ENCODE measurements around the gene ITIH3. TPM values are rescaled to one million over a fixed set of nuclear protein-coding genes. Genes with fewer than 3 reads are reported as not detected.

ITIH3 gene
- total and polyA plus RNA-seq, 2 of the 8 experiments (the other 6 are each of a cell fraction or from before 2014, with no cell fraction given): not detected

- H2BK15ac ChIP-seq (ENCODE audit: low read length): no peak overlapping the region
- no peak overlapping the region for H3K27ac ChIP-seq (ENCODE audit: low read depth, low read length)
- H4K5ac ChIP-seq (ENCODE audit: insufficient read length, low read depth, low read length): no peak overlapping the region
- H3K79me1 ChIP-seq (ENCODE audit: low read depth, low read length): no peaks in the 10 kb centered on the region
- H3K14ac ChIP-seq (ENCODE audit: insufficient read length): no peak overlapping the region
- no peak overlapping the region for H3K23ac ChIP-seq (ENCODE audit: insufficient read length)
- H2BK12ac ChIP-seq (ENCODE audit: low read depth, low read length): 0 out of 2 replicates have a peak overlapping the region, but pooled peaks have one; percentile 39
- ChIA-PET POLR2A (ENCODE audit: partially characterized antibody) (interaction anchor here (1.4 to 2.5 kb wide), 2 partner anchors 8 to 20 kb away, joined by 5 to 10 read pairs; partner anchors contain the start of gene NEK4), CTCF (ENCODE audit: partially characterized antibody) (interaction anchor here (0.7 to 3.8 kb wide), 19 partner anchors 8 to 369 kb away, joined by 3 to 33 read pairs (median 7); partner anchors contain the start of genes ITIH1 and NEK4)
- no peak overlapping the region for H2BK5ac ChIP-seq (ENCODE audit: low read depth, low read length)
- H3K18ac ChIP-seq (ENCODE audit: extremely low read depth, low read length): no peak overlapping the region
- H3K4me1 ChIP-seq (replicated peaks in 1 of 4; ENCODE audit: control insufficient read depth in 3 of 4, insufficient read depth in 4 of 4, low read length in 3 of 4): no peaks in the 10 kb centered on the region
- no peak overlapping the region for H3K9ac ChIP-seq (replicated peaks in 1 of 4; ENCODE audit: extremely low read depth in 1 of 4, low read depth in 3 of 4, low read length in 3 of 4)
- no peaks in the 10 kb centered on the region for H3K23me2 ChIP-seq (ENCODE audit: low read depth, low read length)
- no peaks in the 10 kb centered on the region for H3K27me3 ChIP-seq (replicated peaks in 1 of 4; ENCODE audit: control insufficient read depth in 3 of 4, extremely low read depth in 1 of 4, insufficient read depth in 3 of 4, low read length in 3 of 4)
- DNase-seq (ENCODE audit: low read depth in 1 of 2, low spot score in 2 of 2) (no peak), FAIRE-seq (no peak)
- H2AK5ac ChIP-seq (ENCODE audit: low read depth, low read length): no peak overlapping the region
- H3K4me3 ChIP-seq (ENCODE audit: extremely low read depth in 1 of 4, insufficient read depth in 2 of 4, low read depth in 3 of 4, low read length in 4 of 4): no peak overlapping the region
- no peak overlapping the region for H4K91ac ChIP-seq (replicated peaks; ENCODE audit: insufficient read length, low read length)
- H3K56ac ChIP-seq (replicated peaks; ENCODE audit: insufficient read length, low read depth, low read length): no peak overlapping the region
- no peak overlapping the region for H2BK20ac ChIP-seq (ENCODE audit: low read length)
- H3K36me3 ChIP-seq (ENCODE audit: control insufficient read depth in 2 of 4, insufficient read depth in 4 of 4, low read length in 3 of 4): no peaks in the 10 kb centered on the region
- WGBS, 2 experiments (ENCODE audit: extremely low coverage in 1 of 2, insufficient coverage in 1 of 2, insufficient read length in 1 of 2, insufficient replicate concordance in 2 of 2, low coverage in 1 of 2, low lambda C conversion rate in 2 of 2, missing lambda C conversion rate in 1 of 2): 90% methylated on average over 12 of the region's 12 CpGs; no CpG with 5 or more reads in 1 of the 2 experiments
- no peak overlapping the region for H3K4ac ChIP-seq (replicated peaks; ENCODE audit: insufficient read length, low read depth, low read length)
- H3K4me2 ChIP-seq (ENCODE audit: insufficient read depth in 1 of 2, low read depth in 2 of 2, low read length in 2 of 2): no peak overlapping the region
- no peak overlapping the region for H2AFZ ChIP-seq (ENCODE audit: low read length)
- H2BK120ac ChIP-seq (replicated peaks; ENCODE audit: low read depth, low read length): no peak overlapping the region
- H3K79me2 ChIP-seq (ENCODE audit: control insufficient read depth in 1 of 2, insufficient read depth in 2 of 2, low read length in 2 of 2): no peaks in the 10 kb centered on the region
- no peaks in the 10 kb centered on the region for H3K9me3 ChIP-seq (ENCODE audit: insufficient read depth in 2 of 2, low read depth in 1 of 2, low read length in 1 of 2)
- H4K20me1 ChIP-seq (replicated peaks in 1 of 2; ENCODE audit: control insufficient read depth in 1 of 2, insufficient read depth in 2 of 2, low read length in 2 of 2): peaks cover 0 to 3% of the 10 kb centered on the region in 2 experiments
- H4K8ac ChIP-seq (ENCODE audit: extremely low read depth, insufficient read depth, low read length): no peak overlapping the region
- TF ChIP-seq SAP30 (IDR thresholded peaks at IDR 0.05; ENCODE audit: insufficient read depth, insufficient replicate concordance, low read length) (no peak), EGR1 (IDR thresholded peaks at IDR 0.05; ENCODE audit: borderline replicate concordance, low read depth, low read length) (no peak), CBX5 (IDR thresholded peaks at IDR 0.05; ENCODE audit: low read depth, low read length) (no peak), SP1 (IDR thresholded peaks at IDR 0.05; ENCODE audit: low read depth, low read length) (no peak), CTCF (IDR thresholded peaks at IDR 0.05; ENCODE audit: control extremely low read depth in 1 of 3, insufficient read depth in 1 of 3, low read depth in 1 of 3, low read length in 3 of 3) (no peak), BCL11A (IDR thresholded peaks at IDR 0.05; ENCODE audit: low read depth in 2 of 2, low read length in 2 of 2) (no peak)
These were observed 3.2 kb upstream of the ITIH3 start for GRCh38 chr3:52791366-52791765.
